ENCODE results near the gene NUSAP1. TPM values are rescaled to one million over a fixed set of nuclear protein-coding genes. Genes with fewer than 3 reads are reported as not detected.
A peak's percentile ranks its signal among the peaks of the same experiment; 100 is the strongest.

NUSAP1 gene
- total and polyA plus RNA-seq, 2 experiments from 2014 or later, result 33.3 to 47.1 TPM

DNA sequence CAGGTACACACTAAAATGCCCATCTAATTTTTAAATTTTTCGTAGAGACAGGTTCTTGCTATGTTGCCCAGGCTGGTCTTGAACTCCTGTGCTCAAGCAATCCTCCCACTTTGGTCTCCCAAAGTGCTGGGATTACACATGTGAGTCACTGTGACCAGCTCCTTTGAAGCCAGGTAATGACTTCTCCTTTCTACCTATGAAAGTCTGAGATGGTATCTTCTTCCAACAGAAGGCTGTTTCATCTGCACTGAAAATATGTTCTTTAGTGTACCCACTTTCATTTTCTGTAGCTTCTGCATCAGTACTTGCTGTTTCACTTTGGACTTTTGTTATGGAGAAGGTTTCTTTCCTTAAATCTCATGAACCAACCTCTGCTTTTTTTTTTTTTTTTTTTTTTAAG lies 9.1 kb upstream of the NUSAP1 start:
- TF ChIP-seq EZH2phosphoT487 (IDR thresholded peaks at IDR 0.05; ENCODE audit: insufficient read depth, low read depth) (no peak), EZH2 (IDR thresholded peaks at IDR 0.05; ENCODE audit: insufficient read depth, poor library complexity, severe bottlenecking) (no peak)
- Histone ChIP-seq H3K36me3 (ENCODE audit: low read depth) (no peaks in the 10 kb centered on the region), H3K4me2 (ENCODE audit: unreplicated experiment) (no peak overlapping the region), H3K79me2 (ENCODE audit: insufficient read depth) (no peaks in the 10 kb centered on the region), H3K27me3 (replicated peaks; ENCODE audit: insufficient read depth) (no peaks in the 10 kb centered on the region), H3K4me3 (no peak overlapping the region), H3F3A (ENCODE audit: insufficient read depth) (no peaks in the 10 kb centered on the region), H3K9me2 (ENCODE audit: insufficient read depth) (no peaks in the 10 kb centered on the region), H3K4me1 (ENCODE audit: insufficient read depth) (no peaks in the 10 kb centered on the region), H3K27ac (no peak overlapping the region), H2AFZ (no peak overlapping the region), H4K20me1 (ENCODE audit: insufficient read depth) (no peaks in the 10 kb centered on the region), H3K9ac (no peak overlapping the region), H3K9me3 (ENCODE audit: low read depth) (no peaks in the 10 kb centered on the region)
- in situ Hi-C loops (cut with MboI), result no loop called here
- no peak for DNase-seq
- 88 to 91% methylated on average over 1 of the region's 1 CpG for WGBS, 2 experiments (ENCODE audit: low coverage in 1 of 2, low lambda C conversion rate in 2 of 2, missing lambda C conversion rate in 2 of 2)

DNA sequence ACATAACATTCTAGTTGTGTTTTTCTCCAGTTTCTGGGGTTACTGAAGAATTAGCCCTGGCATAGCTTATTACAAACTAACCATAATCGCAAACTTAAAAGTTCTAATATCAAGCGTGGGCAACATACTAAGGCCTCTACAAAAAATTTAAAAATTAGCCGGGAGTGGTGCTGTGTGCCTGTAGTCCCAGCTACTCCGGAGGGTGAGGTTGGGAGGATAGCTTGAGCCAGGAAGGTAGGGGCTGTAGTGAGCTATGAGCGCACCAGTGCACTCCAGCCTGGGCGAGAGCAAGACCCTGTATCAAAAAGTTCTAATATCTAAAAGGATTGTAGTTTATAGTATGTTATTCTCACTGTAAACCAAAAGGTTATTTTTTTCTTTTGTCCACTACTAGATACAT lies 1.4 kb upstream of the NUSAP1 start:
- H3K9me2 ChIP-seq (ENCODE audit: insufficient read depth), result no peaks in the 10 kb centered on the region
- H3K4me2 ChIP-seq (ENCODE audit: unreplicated experiment), result peak overlapping the region; percentile 74
- peaks cover 34% of the 10 kb centered on the region for H3K79me2 ChIP-seq (ENCODE audit: insufficient read depth)
- peak overlapping the region; percentile 84 for H3K9ac ChIP-seq
- H3K36me3 ChIP-seq (ENCODE audit: low read depth), result no peaks in the 10 kb centered on the region
- DNase-seq, result no peak
- no peak for TF ChIP-seq EZH2 (IDR thresholded peaks at IDR 0.05; ENCODE audit: insufficient read depth, poor library complexity, severe bottlenecking)
- TF ChIP-seq EZH2phosphoT487 (IDR thresholded peaks at IDR 0.05; ENCODE audit: insufficient read depth, low read depth), result no peak
- peak overlapping the region; percentile 100 for H2AFZ ChIP-seq
- 65 to 66% methylated on average over 6 of the region's 6 CpGs for WGBS, 2 experiments (ENCODE audit: low coverage in 1 of 2, low lambda C conversion rate in 2 of 2, missing lambda C conversion rate in 2 of 2)
- no peaks in the 10 kb centered on the region for H4K20me1 ChIP-seq (ENCODE audit: insufficient read depth)
- H3K4me1 ChIP-seq (ENCODE audit: insufficient read depth), result no peaks in the 10 kb centered on the region
- H3K9me3 ChIP-seq (ENCODE audit: low read depth), result no peaks in the 10 kb centered on the region
- H3K27me3 ChIP-seq (replicated peaks; ENCODE audit: insufficient read depth), result no peaks in the 10 kb centered on the region
- peak overlapping the region; percentile 98 for H3K4me3 ChIP-seq
- in situ Hi-C loops (cut with MboI), result no loop called here
- H3K27ac ChIP-seq, result no peak overlapping the region
- H3F3A ChIP-seq (ENCODE audit: insufficient read depth), result peaks cover 9% of the 10 kb centered on the region

DNA sequence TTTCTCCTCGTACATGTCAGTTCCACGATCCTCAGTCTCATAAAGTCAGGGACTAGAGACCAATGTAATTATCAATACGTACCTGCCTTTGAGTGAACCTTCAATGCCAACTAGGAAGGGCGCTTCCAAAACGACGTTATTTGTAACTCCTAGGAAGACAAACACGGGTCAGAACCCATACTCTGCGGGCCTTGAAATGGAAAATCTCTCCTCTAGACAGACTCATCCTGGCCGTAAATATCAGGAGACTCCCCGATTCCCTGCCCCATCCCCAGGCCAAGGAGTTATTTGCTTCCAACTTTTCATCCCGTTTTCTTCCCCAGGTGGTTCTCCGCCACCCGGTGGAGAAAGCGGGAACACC lies 868 bp upstream of the NUSAP1 start:
- peak overlapping the region; percentile 47; the same call in 1 of the 2 replicates for H3K27ac ChIP-seq
- in situ Hi-C loops (cut with MboI), result no loop called here
- no peak for TF ChIP-seq EZH2 (IDR thresholded peaks at IDR 0.05; ENCODE audit: insufficient read depth, poor library complexity, severe bottlenecking)
- TF ChIP-seq EZH2phosphoT487 (IDR thresholded peaks at IDR 0.05; ENCODE audit: insufficient read depth, low read depth), result no peak
- H2AFZ ChIP-seq, result peak overlapping the region; percentile 100
- peak overlapping the region; percentile 98 for H3K4me3 ChIP-seq
- no peaks in the 10 kb centered on the region for H3K36me3 ChIP-seq (ENCODE audit: low read depth)
- no peaks in the 10 kb centered on the region for H4K20me1 ChIP-seq (ENCODE audit: insufficient read depth)
- H3K4me1 ChIP-seq (ENCODE audit: insufficient read depth), result no peaks in the 10 kb centered on the region
- H3K79me2 ChIP-seq (ENCODE audit: insufficient read depth), result peaks cover 40% of the 10 kb centered on the region
- no peaks in the 10 kb centered on the region for H3K9me3 ChIP-seq (ENCODE audit: low read depth)
- H3F3A ChIP-seq (ENCODE audit: insufficient read depth), result peaks cover 9% of the 10 kb centered on the region
- H3K9ac ChIP-seq, result peak overlapping the region; percentile 84
- WGBS, 2 experiments (ENCODE audit: low coverage in 1 of 2, low lambda C conversion rate in 2 of 2, missing lambda C conversion rate in 2 of 2), result 1 to 2% methylated on average over 14 of the region's 14 CpGs
- peak; percentile 80 for DNase-seq
- H3K27me3 ChIP-seq (replicated peaks; ENCODE audit: insufficient read depth), result no peaks in the 10 kb centered on the region
- no peaks in the 10 kb centered on the region for H3K9me2 ChIP-seq (ENCODE audit: insufficient read depth)
- peak overlapping the region; percentile 74 for H3K4me2 ChIP-seq (ENCODE audit: unreplicated experiment)

DNA sequence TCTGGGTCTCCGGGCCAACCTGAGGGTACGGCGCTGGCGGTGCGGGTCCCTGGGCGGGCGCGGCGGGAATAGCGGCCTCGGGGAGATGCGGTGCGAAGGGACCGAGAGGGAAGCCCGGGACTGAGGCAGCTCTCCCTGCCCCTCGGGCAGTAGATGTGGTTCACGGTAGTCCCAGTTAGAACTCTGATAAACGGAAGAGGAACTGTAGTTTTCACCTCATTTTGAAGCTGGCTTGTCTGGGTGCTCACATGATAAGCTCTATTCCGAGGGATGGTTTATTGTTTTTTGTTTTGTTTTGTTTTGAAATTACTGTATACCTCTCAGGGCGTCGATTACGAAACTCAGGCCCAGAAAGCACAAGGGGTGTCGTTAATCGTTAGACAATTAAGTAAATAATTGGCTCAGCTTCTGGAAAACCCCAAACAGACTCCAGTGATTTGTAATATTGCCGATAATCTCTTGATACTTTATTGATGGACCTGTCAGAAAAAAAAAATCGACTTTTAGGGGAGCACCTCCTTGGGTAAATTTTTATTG lies 413 bp downstream of the NUSAP1 start:
- Histone ChIP-seq H3F3A (ENCODE audit: insufficient read depth) (peaks cover 9% of the 10 kb centered on the region), H2AFZ (peak overlapping the region; percentile 96), H3K27ac (peak overlapping the region; percentile 68), H3K9me2 (ENCODE audit: insufficient read depth) (no peaks in the 10 kb centered on the region), H3K27me3 (replicated peaks; ENCODE audit: insufficient read depth) (no peaks in the 10 kb centered on the region), H3K4me2 (ENCODE audit: unreplicated experiment) (peak overlapping the region; percentile 63), H3K9ac (peak overlapping the region; percentile 84), H3K4me1 (ENCODE audit: insufficient read depth) (no peaks in the 10 kb centered on the region), H3K79me2 (ENCODE audit: insufficient read depth) (peaks cover 52% of the 10 kb centered on the region), H3K9me3 (ENCODE audit: low read depth) (no peaks in the 10 kb centered on the region), H3K36me3 (ENCODE audit: low read depth) (no peaks in the 10 kb centered on the region), H3K4me3 (peak overlapping the region; percentile 98), H4K20me1 (ENCODE audit: insufficient read depth) (no peaks in the 10 kb centered on the region)
- TF ChIP-seq EZH2phosphoT487 (IDR thresholded peaks at IDR 0.05; ENCODE audit: insufficient read depth, low read depth) (no peak), EZH2 (IDR thresholded peaks at IDR 0.05; ENCODE audit: insufficient read depth, poor library complexity, severe bottlenecking) (no peak)
- peak; percentile 60 for DNase-seq
- WGBS, 2 experiments (ENCODE audit: low coverage in 1 of 2, low lambda C conversion rate in 2 of 2, missing lambda C conversion rate in 2 of 2), result 1% methylated on average over 23 to 26 of the region's 26 CpGs
- in situ Hi-C loops (cut with MboI), result no loop called here

All from GM23248 (cell line).